ENCODE results near the gene KIF16B. TPM values are rescaled to one million over a fixed set of nuclear protein-coding genes. Genes with fewer than 3 reads are reported as not detected.

Gene KIF16B
- total and polyA plus RNA-seq, 2 of the 13 experiments (the other 11 are each of a cell fraction or from before 2014, with no cell fraction given): 6.9 to 18.0 TPM

DNA sequence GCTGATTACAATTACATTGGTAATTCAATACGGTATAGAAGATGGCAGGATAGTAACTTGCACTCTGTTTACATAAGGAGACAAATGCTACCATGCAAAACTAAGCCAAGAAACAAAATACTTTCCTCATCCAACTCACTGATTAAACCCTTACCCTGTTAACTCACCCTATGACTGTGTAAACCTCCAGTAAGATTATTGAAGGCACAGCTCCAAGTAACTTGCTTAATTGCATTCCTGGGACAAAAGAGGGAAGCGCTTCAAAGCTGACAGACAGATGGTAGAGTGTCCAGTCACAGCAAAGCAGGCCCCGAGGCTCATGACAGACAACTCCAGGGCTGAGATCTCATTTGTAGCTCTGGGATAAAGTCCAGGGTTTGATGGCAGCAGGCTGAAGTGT lies 6.9 kb upstream of the KIF16B start (continued):
- TF ChIP-seq, protein P1, sequence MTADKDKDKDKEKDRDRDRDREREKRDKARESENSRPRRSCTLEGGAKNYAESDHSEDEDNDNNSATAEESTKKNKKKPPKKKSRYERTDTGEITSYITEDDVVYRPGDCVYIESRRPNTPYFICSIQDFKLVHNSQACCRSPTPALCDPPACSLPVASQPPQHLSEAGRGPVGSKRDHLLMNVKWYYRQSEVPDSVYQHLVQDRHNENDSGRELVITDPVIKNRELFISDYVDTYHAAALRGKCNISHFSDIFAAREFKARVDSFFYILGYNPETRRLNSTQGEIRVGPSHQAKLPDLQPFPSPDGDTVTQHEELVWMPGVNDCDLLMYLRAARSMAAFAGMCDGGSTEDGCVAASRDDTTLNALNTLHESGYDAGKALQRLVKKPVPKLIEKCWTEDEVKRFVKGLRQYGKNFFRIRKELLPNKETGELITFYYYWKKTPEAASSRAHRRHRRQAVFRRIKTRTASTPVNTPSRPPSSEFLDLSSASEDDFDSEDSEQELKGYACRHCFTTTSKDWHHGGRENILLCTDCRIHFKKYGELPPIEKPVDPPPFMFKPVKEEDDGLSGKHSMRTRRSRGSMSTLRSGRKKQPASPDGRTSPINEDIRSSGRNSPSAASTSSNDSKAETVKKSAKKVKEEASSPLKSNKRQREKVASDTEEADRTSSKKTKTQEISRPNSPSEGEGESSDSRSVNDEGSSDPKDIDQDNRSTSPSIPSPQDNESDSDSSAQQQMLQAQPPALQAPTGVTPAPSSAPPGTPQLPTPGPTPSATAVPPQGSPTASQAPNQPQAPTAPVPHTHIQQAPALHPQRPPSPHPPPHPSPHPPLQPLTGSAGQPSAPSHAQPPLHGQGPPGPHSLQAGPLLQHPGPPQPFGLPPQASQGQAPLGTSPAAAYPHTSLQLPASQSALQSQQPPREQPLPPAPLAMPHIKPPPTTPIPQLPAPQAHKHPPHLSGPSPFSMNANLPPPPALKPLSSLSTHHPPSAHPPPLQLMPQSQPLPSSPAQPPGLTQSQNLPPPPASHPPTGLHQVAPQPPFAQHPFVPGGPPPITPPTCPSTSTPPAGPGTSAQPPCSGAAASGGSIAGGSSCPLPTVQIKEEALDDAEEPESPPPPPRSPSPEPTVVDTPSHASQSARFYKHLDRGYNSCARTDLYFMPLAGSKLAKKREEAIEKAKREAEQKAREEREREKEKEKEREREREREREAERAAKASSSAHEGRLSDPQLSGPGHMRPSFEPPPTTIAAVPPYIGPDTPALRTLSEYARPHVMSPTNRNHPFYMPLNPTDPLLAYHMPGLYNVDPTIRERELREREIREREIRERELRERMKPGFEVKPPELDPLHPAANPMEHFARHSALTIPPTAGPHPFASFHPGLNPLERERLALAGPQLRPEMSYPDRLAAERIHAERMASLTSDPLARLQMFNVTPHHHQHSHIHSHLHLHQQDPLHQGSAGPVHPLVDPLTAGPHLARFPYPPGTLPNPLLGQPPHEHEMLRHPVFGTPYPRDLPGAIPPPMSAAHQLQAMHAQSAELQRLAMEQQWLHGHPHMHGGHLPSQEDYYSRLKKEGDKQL (CRISPR knock-in tag; IDR thresholded peaks at IDR 0.05; ENCODE audit: low read depth): no peak
- TF ChIP-seq CREB1 (IDR thresholded peaks at IDR 0.05): no peak
- no peak for TF ChIP-seq CREB1 (CRISPR knock-in tag; IDR thresholded peaks at IDR 0.05)
- no peak for TF ChIP-seq CEBPG (CRISPR knock-in tag; IDR thresholded peaks at IDR 0.05)
- no peak for TF ChIP-seq TEAD3 (CRISPR knock-in tag; optimal IDR thresholded peaks at IDR 0.05; ENCODE audit: borderline replicate concordance)
- TF ChIP-seq, protein P2, sequence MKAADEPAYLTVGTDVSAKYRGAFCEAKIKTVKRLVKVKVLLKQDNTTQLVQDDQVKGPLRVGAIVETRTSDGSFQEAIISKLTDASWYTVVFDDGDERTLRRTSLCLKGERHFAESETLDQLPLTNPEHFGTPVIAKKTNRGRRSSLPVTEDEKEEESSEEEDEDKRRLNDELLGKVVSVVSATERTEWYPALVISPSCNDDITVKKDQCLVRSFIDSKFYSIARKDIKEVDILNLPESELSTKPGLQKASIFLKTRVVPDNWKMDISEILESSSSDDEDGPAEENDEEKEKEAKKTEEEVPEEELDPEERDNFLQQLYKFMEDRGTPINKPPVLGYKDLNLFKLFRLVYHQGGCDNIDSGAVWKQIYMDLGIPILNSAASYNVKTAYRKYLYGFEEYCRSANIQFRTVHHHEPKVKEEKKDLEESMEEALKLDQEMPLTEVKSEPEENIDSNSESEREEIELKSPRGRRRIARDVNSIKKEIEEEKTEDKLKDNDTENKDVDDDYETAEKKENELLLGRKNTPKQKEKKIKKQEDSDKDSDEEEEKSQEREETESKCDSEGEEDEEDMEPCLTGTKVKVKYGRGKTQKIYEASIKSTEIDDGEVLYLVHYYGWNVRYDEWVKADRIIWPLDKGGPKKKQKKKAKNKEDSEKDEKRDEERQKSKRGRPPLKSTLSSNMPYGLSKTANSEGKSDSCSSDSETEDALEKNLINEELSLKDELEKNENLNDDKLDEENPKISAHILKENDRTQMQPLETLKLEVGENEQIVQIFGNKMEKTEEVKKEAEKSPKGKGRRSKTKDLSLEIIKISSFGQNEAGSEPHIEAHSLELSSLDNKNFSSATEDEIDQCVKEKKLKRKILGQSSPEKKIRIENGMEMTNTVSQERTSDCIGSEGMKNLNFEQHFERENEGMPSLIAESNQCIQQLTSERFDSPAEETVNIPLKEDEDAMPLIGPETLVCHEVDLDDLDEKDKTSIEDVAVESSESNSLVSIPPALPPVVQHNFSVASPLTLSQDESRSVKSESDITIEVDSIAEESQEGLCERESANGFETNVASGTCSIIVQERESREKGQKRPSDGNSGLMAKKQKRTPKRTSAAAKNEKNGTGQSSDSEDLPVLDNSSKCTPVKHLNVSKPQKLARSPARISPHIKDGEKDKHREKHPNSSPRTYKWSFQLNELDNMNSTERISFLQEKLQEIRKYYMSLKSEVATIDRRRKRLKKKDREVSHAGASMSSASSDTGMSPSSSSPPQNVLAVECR (CRISPR knock-in tag; IDR thresholded peaks at IDR 0.05; ENCODE audit: borderline replicate concordance): no peak
- no peak for TF ChIP-seq RAD21 (CRISPR knock-in tag; IDR thresholded peaks at IDR 0.05)
- TF ChIP-seq ETV5 (CRISPR knock-in tag; IDR thresholded peaks at IDR 0.05; ENCODE audit: borderline replicate concordance): no peak
- no peak; the same call in 1 of the 2 replicates for TF ChIP-seq MAFF (IDR thresholded peaks at IDR 0.05; ENCODE audit: low read depth, low read length)
- TF ChIP-seq, protein P3, sequence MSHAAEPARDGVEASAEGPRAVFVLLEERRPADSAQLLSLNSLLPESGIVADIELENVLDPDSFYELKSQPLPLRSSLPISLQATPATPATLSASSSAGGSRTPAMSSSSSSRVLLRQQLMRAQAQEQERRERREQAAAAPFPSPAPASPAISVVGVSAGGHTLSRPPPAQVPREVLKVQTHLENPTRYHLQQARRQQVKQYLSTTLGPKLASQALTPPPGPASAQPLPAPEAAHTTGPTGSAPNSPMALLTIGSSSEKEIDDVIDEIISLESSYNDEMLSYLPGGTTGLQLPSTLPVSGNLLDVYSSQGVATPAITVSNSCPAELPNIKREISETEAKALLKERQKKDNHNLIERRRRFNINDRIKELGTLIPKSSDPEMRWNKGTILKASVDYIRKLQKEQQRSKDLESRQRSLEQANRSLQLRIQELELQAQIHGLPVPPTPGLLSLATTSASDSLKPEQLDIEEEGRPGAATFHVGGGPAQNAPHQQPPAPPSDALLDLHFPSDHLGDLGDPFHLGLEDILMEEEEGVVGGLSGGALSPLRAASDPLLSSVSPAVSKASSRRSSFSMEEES (CRISPR knock-in tag; IDR thresholded peaks at IDR 0.05): no peak
- TF ChIP-seq ZNF20 (CRISPR knock-in tag; IDR thresholded peaks at IDR 0.05): no peak
- TF ChIP-seq HNRNPUL1 (IDR thresholded peaks at IDR 0.05; ENCODE audit: low read depth, low read length): no peak
